Kidney tubule cell (primary cell): ENCODE data around the gene UCK2.
"Not testable (repeated sequence)": the region's sequence is repeated elsewhere in the genome, so short reads cannot be mapped to it uniquely, and the experiment has no call there.

ENCODE experiments used
- DNase-seq: peaks from one replicate; pipeline ENCODE4 v3.0.0-alpha.2; 2018; ENCODE audit warnings: low spot score

The UCK2 gene

DNA sequence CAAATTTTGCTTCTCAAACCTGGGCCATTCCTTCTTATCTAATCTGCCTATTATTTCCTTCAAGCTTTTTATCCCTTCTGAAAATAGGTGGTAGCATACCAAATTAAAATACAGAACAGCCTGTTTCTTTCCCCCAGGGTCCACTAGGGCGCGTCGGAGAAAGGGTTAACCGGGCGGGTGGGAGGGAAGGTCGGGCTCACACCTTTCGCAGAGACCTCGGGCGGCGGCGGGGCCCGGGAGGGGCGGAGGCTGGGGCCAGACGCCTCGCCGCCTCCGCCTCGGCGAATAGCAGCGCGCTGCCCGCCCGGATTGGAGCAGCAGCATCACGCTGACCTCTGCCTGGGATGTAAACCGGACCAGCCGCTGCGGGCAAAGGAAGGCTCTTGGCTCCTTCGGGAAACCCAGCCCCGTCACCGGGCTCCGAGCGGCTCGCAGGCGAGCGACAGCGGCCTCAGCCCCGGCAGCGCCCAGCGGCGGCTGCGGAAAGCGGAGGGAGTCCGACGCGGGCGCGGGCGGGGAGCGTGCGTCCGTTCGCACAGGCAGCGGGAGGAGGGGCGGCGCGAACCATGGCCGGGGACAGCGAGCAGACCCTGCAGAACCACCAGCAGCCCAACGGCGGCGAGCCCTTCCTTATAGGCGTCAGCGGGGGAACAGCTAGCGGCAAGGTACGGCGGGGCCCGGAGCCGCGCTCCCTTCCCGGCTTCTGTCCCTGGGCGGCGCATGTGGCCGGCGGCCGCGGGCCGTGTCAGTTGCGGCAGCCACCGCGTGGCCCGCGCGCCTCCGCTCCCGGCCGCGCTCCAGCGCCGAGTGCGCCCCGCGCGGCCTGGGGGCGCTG is at the start of gene UCK2:
UCK2 (plus strand) TSS at position 347 of the 835 bp plus-strand sequence; CDS start at position 567, 220 bp downstream.
- DNase-seq, result peak; percentile 85

DNA sequence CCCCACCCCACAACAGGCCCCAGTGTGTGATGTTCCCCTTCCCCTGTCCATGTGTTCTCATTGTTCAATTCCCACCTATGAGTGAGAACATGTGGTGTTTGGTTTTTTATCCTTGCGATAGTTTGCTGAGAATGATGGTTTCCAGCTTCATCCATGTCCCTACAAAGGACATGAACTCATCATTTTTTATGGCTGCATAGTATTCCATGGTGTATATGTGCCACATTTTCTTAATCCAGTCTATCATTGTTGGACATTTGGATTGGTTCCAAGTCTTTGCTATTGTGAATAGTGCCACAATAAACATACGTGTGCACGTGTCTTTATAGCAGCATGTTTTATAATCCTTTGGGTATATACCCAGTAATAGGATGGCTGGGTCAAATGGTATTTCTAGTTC is 49.2 kb upstream of the UCK2 start:
- DNase-seq, result not testable (repeated sequence)

DNA sequence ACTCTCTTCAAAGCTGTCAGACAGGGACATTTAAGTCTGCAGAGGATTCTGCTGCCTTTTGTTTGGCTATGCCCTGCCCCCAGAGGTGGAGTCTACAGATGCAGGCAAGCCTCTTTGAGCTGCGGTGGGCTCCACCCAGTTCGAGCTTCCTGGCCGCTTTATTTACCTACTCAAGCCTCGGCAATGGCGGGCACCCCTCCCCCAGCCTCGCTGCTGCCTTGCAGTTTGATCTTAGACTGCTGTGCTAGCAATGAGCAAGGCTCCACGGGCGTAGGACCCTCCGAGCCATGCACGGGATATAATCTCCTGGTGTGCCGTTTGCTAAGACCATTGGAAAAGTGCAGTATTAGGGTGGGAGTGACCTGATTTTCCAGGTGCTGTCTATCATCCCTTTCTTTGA is 43.9 kb upstream of the UCK2 start:
- not testable (repeated sequence) for DNase-seq

DNA sequence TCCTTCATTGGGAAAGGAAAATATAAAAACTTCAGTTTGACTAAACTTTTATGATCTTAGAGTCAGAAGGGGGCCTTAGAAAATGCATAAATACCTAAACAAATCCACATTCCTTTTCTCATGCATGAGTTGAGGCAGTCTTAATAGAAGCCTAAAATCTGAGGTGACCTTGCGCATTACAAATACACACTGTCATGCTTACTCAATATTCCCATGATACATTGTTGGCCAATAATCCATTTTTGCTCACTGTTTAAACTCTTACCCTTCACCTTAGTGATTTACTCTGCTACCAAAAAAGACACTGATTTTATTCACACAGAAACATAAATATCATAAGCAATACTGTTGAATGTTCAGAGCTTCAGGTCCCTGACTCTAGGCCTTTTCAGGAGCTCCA is 39.7 kb upstream of the UCK2 start:
- no peak for DNase-seq

DNA sequence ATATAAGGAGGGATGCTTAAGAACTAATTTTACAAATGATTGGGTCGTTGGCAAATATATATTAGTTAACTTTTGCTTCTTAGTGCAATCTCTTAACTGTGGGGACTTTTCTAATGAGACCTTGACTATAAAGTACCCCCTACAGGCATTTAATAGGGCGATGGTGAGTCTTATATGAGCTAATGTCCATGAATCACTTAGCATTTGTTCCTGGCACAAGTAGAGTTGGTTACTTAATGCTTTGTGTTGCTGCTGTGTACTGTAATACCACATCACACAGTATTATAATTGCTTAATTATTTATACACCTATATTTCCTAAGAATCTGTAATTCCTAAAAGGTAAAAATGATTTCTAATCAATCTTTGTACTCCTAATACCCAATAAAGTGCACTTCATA is 33.5 kb upstream of the UCK2 start:
- DNase-seq, result no peak

DNA sequence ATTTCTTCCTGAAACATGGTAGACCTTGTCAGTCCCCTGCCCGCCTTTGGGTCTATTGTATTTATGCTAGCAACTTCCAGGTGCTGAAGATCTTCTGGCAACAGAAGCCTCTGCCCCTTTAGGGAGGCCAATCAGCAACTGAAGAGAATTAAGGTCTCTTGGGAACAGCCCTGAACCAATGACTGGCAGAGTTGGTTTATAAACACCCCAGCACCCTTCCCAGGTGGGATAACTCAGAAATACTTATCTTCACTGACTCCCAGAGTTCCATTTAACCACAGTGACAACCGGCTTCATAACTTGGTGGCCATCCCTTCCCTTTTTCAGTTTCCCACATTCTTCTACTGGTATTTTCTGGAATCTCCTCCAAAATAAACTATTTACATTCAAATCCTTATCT is 31.5 kb upstream of the UCK2 start:
- no peak for DNase-seq

DNA sequence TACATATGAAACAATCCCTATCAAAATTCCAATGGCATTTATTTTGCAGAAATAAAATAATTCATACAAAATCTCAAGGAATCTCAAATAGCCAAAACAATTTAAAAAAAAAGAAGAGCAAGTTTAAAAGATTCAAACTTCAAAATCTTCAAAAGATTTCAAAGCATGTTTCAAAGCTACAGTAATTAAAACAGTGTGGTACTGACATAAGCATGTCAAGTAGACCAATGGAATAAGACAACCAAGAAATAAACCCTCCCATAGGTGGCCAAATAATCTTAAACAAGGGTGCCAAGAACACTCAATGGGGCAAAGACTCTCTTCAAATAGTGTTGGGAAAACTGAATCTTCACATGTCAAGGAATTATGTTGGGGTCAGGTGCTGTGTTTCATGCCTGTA is 28.0 kb upstream of the UCK2 start:
- DNase-seq, result no peak

DNA sequence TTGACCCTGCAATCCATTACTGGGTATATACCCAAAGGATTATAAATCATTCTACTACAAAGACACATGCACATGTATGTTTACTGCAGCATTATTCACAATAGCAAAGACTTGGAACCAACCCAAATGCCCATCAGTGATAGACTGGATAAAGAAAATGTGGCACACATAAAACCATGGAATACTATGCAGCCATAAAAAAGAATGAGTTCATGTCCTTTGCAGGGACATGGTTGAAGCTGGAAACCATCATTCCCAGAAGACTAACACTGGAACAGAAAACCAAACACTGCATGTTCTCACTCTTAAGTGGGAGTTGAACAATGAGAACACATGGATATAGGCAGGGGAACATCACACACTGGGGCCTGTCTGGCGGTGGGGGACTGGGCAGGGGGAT is 22.9 kb upstream of the UCK2 start:
- not testable (repeated sequence) for DNase-seq

DNA sequence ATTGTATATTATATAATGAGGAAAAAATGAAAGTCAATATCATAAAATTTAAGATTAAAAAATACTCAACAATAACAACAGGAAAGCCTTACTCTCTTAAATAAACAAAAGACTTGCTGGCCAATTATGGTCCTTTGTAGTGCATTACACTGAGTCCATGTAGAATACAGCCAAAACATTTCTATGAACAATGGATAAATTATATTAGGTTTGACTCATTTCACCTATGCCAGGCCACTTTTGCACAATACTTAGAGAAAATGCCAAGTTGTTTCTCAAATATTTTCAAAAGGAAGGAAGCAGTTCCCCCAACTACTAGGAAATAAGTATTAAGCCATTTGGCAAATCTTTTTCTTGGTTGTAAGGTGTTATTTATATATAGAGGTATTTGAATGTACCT is 19.8 kb upstream of the UCK2 start:
- DNase-seq, result no peak

DNA sequence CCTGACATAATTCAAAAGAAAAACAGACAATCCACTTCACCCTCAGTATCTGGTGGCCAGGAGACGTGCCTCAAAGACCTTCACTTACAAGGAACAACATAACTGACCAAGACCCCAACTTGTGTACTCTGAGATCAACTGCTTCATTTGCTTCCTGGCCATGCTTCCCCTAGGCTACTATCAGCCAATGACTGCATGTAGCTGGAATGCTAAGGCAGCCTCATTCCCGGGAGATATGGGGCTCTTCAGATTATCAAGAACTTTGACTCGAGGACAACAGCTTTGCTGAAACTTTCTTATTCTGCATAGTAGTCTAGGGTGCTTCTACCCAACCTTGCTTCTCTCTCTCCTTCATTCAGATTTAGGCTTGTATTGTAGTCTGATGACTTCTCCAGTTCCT is 11.7 kb upstream of the UCK2 start:
- DNase-seq, result peak; percentile 23

DNA sequence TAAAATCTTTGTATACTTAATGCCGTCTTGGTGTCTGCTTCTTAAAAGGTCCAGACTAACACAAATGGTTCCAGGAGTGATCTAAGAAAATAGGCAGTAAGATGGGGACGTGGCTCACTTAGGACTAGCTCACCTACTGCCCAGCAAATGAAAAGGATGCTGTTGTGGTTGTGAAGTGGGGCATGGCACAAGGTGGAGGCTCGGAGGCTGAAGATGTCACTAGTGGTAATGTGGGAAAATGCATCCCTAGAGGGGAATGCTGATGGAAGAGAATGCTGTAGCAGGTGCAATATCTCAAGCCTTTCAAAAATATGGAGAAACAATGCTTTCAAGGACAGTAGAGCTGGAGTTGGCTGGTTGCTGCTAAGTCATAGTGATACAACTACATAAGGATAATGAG is 11.3 kb upstream of the UCK2 start:
- no peak for DNase-seq

DNA sequence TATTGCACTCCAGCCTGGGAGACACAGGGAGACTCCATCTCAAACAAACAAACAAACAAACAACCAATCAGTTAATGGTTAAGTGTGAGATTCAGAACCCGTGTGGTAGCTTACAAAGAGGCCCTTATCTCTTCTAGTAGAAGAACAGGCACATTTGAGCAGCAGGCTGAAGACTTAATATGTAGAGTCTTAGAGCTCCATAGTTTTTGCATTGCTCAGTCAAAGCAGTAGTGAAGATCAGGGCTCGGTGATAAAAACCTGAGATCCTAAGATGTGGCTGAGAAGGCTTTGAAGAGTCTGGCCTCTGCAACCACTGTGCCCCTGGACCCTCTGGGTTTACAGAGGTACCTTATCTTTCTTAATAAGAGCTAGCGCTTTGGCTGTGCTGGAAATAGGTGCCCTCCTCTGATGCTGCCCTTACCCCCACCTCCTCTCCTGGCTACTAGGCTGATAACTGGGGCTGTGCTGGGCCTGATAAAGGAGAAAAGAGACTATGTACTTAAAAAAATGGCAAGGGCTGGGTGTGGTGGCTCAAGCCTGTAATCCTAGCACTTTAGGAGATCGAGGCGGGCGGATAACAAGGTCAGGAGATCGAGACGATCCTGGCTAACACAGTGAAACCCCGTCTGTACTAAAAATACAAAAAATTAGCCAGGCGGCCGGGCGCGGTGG is 10.5 kb upstream of the UCK2 start:
- DNase-seq, result no peak

DNA sequence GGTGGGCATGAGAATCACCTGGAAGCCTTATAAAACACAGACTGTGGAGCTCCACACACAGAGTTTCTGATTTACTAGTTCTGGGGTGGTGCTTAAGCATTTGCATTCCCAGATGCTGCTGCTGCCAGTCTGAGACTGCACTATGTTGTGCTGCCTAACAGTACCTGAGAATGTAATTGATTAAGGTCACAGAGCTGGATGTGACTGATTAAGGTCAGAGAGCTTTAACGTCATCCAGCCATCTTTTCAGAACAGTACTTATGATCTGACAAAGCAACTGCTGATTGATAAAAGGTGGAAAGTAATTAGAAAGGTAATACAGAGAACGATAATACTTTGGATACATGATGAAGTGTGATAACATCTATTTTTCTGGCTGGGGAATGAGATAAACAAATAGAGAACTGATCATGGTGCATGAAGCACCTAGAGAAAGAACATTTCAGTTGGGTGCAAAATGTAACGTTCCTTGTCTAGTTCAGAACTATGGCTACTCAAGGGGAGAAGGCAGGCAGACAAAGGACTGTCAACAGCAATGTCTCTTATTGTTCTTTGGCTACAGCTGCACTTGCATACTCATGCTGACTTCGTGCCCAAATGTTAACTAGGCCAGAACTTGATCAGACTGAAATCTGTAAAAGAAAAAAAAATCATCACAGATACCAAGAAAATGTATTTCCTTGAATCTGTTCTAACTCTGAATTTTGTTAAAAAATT is 3.7 kb upstream of the UCK2 start:
- no peak for DNase-seq

DNA sequence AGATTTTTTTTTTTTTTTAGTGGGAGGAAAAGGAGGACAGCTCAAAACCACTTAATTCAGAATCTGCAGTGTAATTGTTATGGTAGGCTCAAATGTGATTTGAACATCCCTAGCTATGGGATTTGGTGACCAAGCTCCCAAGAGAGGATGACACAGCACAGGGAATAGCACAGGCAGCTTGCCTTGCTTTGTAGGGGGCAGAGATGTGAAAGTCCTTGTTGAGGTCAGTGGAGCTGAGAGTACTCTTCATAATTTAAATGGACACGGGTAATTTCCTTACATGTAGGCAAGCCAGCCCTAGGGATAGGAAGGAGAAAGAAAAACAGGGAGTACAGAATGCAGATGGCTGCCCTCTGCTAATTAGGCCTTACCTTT is 3.2 kb upstream of the UCK2 start:
- no peak for DNase-seq

DNA sequence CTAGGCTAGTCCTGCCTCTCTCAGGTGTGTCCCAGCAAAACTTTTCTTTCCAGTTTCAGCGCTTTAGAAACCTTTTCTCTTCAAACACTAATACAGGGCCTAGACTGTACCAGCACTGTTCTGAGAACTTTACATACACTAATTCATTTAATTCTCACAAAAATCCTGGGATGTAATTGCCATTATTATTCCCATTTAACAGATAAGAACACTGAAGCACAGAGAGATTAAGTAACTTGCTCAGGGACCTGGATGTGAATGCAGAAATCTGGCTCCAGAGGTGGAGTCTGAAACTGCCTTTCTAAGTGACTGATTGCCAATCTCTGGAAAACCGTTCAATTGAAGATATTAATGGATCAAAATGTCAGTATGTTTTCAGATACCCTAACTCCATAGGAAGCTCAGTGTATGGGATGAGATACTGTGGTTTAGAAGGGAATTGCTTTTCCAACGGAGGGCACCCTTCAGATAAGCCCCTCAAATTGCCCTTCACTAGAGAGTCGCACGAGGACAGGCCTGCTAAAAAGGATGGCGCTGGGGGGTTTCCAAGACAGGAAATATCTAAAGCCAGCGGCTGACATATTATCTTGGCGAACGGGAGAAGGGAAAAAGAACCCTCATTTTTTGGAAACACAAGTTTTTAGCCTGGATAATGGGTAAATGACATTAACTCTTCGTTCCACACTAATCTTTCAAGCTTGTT is 698 bp upstream of the UCK2 start:
- DNase-seq, result peak; percentile 9

DNA sequence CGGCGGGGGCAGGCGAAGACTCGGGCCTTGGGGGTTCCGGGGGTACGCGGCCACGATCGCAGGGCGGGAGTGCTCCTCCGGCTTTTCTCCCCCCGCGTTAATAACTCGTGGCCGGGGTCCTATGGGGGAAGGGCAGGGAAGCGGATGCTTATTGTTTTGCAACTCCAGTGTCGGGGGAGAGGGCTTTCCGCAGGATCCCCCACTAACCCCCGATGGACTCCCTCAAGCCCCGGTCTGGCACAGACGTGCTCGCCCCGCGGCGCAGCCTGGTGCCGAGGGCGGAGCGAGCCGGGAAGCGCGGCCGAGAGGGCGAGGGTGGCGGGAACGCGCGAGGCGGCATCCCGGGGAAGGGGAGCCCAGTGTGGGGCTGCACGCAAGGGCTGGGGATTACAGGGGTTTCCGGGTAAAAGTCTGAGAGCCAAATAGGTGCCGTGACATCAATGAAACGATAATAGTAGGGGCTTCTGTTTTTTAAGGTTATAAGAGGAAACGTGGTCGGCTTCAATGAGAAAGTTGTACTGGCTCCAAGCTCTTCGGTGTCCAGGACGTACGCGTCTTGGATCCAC is 772 bp downstream of the UCK2 start:
- peak; percentile 57 for DNase-seq

DNA sequence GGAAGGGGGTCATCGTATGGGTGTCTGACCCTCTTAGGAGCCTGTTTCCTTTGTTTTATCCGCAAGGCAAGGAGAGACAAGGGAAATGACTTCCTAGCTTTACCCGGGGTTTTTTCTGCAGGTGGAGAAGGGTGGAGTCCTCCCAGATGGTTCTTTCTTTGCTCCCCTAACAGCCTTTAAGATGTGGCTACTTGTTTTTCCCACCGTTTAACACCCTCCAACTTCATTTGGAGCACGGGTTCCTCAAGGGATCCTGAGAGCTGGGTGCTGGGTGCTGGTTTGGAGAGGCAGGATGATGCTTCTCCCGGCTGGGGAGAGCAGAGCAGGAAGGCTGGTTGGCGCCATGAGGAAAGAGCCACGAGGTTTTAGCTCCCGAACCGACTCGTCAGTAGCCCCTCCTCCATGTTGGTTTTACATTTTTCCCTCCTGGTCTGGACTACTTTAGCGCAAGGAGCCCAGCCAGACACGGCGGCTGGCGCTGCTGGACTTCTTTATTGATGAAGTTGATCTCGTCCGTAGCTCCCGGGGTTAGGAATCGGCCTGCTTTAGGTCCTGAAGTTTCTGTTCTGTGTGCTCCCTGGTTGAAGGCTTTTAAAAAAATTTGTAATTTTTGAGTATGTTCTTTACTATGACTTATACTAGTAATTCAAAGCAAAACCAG is 1.4 kb downstream of the UCK2 start:
- DNase-seq, result peak; percentile 85

DNA sequence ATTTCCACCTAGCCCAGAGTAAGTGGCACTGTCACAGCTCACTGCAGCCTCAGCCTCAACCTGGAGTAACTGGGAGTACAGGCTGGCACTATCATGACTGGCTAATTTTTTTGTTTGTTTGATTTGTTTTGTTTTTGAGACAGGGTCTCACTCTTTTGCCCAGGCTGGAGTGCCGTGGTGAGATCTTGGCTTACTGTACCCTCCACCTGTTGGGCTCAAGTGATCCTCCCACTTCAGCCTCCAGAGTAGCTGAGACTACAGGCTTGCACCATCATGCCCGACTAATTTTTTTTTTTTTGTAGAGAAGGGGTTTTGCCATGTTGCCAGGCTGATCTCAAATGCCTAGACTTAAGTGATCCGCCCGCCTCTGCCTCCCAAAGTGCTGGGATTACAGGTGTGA is 2.5 kb downstream of the UCK2 start:
- no peak for DNase-seq

DNA sequence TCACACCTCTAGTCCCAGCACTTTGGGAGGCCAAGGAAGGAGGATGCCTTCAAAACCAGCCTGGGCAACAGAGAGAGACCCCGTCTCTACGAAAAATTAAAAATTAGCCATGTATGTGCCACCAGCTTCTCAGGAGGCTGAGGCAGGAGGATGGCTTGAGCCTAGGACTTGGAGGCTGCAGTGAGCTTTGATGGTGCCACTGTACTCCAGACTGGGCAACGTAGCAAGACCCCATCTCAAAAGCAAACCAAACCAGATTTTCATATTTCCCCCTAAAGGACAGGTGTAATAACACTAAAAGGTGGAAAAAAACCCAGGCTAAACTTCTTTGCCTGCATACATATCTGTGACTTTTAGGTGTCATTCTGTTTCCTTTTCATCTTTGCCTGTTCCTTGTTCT is 3.7 kb downstream of the UCK2 start:
- DNase-seq, result no peak

DNA sequence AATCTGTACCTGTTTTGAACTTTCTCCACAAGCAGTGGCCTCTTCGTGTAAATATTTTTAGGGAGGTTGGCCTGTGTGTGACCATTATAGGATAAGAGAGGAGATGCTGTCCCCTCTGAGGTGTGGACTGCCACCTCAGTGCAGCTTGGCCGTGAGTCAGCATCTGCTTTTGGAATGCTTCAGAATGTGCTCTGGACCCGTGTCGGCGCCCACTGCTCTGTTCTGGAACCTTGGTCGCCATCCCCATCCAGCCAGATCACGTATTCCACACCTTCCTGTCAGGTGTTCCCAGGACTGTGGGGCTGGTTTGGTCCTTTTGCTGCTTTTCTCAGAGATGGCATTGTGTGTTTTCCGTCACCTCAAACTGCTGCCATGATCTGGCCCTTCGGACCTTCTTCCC is 5.5 kb downstream of the UCK2 start:
- DNase-seq, result no peak

DNA sequence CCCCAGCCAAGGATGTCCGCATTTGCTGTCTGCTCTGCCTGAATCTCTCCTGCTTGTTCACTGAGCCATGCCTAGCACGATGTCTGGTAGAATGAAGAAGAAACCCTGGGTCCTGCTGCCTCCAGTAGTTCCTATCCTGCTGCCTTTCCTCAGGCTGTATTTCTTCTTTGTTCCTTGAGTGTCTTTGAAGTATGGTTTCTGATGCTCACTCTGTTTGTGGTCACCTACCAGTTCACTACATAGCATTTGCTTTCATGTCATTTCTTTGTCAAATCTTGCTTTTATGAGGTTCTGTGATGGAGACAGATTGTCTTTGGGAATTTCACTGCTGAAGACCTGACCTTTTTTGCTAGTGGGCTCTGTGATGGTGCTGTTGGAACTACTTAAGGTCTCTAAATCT is 5.9 kb downstream of the UCK2 start:
- DNase-seq, result no peak

DNA sequence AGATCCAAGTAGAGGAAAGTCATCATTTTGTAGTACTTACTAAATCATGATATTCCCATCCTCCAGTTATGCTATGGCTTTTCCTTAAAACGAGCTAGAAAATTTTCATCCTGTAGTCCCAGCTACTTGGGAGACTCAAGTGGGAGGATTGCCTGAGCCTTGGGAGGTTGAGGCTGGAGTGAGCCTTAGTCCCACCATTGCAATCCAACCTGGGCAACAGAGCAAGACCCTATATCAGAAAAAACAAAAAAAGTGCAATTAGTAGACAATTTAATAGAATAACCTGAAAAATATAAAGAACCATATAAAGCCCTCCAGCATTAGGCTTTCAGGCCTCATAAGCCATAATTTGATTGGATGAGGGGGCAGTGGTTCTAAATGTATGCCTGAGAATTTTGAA is 6.8 kb downstream of the UCK2 start:
- DNase-seq, result no peak
